ENCODE results near the gene OSTC.
"Not testable (repeated sequence)": the region's sequence is repeated elsewhere in the genome, so short reads cannot be mapped to it uniquely, and the experiment has no call there.

The OSTC gene

GRCh38 chr4:108694423-108694822, 44.0 kb downstream of the OSTC start:
- no peaks in the 10 kb centered on the region for H3K9me3 ChIP-seq (ENCODE audit: control insufficient read depth, insufficient read depth, low read depth, low read length)
- H3K36me3 ChIP-seq (ENCODE audit: control insufficient read depth, insufficient read depth, low read length): no peaks in the 10 kb centered on the region
- H3K27me3 ChIP-seq (ENCODE audit: control insufficient read depth, insufficient read depth, low read length): no peaks in the 10 kb centered on the region
- H3K4me3 ChIP-seq (ENCODE audit: low read depth, low read length): no peak overlapping the region
- peaks cover 9% of the 10 kb centered on the region; the same call in 1 of the 2 replicates for H3K4me1 ChIP-seq (ENCODE audit: control insufficient read depth, insufficient read depth, low read length)
- no peak overlapping the region for H3K9ac ChIP-seq (ENCODE audit: low read length)
- no peak overlapping the region for H3K27ac ChIP-seq (ENCODE audit: low read depth, low read length)

GRCh38 chr4:108695062-108695461, 44.7 kb downstream of the OSTC start:
- Histone ChIP-seq H3K4me1 (ENCODE audit: control insufficient read depth, insufficient read depth, low read length) (peaks cover 9% of the 10 kb centered on the region; the same call in 1 of the 2 replicates), H3K27ac (ENCODE audit: low read depth, low read length) (no peak overlapping the region), H3K36me3 (ENCODE audit: control insufficient read depth, insufficient read depth, low read length) (no peaks in the 10 kb centered on the region), H3K9ac (ENCODE audit: low read length) (no peak overlapping the region), H3K9me3 (ENCODE audit: control insufficient read depth, insufficient read depth, low read depth, low read length) (no peaks in the 10 kb centered on the region), H3K4me3 (ENCODE audit: low read depth, low read length) (no peak overlapping the region), H3K27me3 (ENCODE audit: control insufficient read depth, insufficient read depth, low read length) (no peaks in the 10 kb centered on the region)

- H3K36me3 ChIP-seq (ENCODE audit: control insufficient read depth, insufficient read depth, low read length): no peaks in the 10 kb centered on the region
- no peak overlapping the region for H3K9ac ChIP-seq (ENCODE audit: low read length)
- H3K27ac ChIP-seq (ENCODE audit: low read depth, low read length): no peak overlapping the region
- H3K4me1 ChIP-seq (ENCODE audit: control insufficient read depth, insufficient read depth, low read length): peaks cover 9% of the 10 kb centered on the region; the same call in 1 of the 2 replicates
- H3K9me3 ChIP-seq (ENCODE audit: control insufficient read depth, insufficient read depth, low read depth, low read length): no peaks in the 10 kb centered on the region
- no peak overlapping the region for H3K4me3 ChIP-seq (ENCODE audit: low read depth, low read length)
- H3K27me3 ChIP-seq (ENCODE audit: control insufficient read depth, insufficient read depth, low read length): no peaks in the 10 kb centered on the region
Measured at GRCh38 chr4:108696160-108696559, 45.8 kb downstream of the OSTC start.

GRCh38 chr4:108700081-108700757, 49.8 kb downstream of the OSTC start:
- Histone ChIP-seq H3K27ac (ENCODE audit: low read depth, low read length) (no peak overlapping the region), H3K9ac (ENCODE audit: low read length) (no peak overlapping the region), H3K4me3 (ENCODE audit: low read depth, low read length) (no peak overlapping the region), H3K4me1 (ENCODE audit: control insufficient read depth, insufficient read depth, low read length) (peaks cover 9% of the 10 kb centered on the region; the same call in 1 of the 2 replicates), H3K27me3 (ENCODE audit: control insufficient read depth, insufficient read depth, low read length) (no peaks in the 10 kb centered on the region), H3K9me3 (ENCODE audit: control insufficient read depth, insufficient read depth, low read depth, low read length) (no peaks in the 10 kb centered on the region), H3K36me3 (ENCODE audit: control insufficient read depth, insufficient read depth, low read length) (no peaks in the 10 kb centered on the region)

- Histone ChIP-seq H3K9me3 (ENCODE audit: control insufficient read depth, insufficient read depth, low read depth, low read length) (no peaks in the 10 kb centered on the region), H3K9ac (ENCODE audit: low read length) (no peak overlapping the region), H3K27me3 (ENCODE audit: control insufficient read depth, insufficient read depth, low read length) (no peaks in the 10 kb centered on the region), H3K4me1 (ENCODE audit: control insufficient read depth, insufficient read depth, low read length) (no peaks in the 10 kb centered on the region), H3K27ac (ENCODE audit: low read depth, low read length) (no peak overlapping the region), H3K36me3 (ENCODE audit: control insufficient read depth, insufficient read depth, low read length) (no peaks in the 10 kb centered on the region), H3K4me3 (ENCODE audit: low read depth, low read length) (no peak overlapping the region)
Measured at GRCh38 chr4:108702960-108703359, 52.6 kb downstream of the OSTC start.

- Histone ChIP-seq H3K9me3 (ENCODE audit: control insufficient read depth, insufficient read depth, low read depth, low read length) (no peaks in the 10 kb centered on the region), H3K27me3 (ENCODE audit: control insufficient read depth, insufficient read depth, low read length) (no peaks in the 10 kb centered on the region), H3K4me3 (ENCODE audit: low read depth, low read length) (no peak overlapping the region), H3K9ac (ENCODE audit: low read length) (no peak overlapping the region), H3K36me3 (ENCODE audit: control insufficient read depth, insufficient read depth, low read length) (no peaks in the 10 kb centered on the region), H3K27ac (ENCODE audit: low read depth, low read length) (no peak overlapping the region), H3K4me1 (ENCODE audit: control insufficient read depth, insufficient read depth, low read length) (no peaks in the 10 kb centered on the region)
Measured at GRCh38 chr4:108703370-108703769, 53.0 kb downstream of the OSTC start.

- Histone ChIP-seq H3K9ac (ENCODE audit: low read length) (no peak overlapping the region), H3K4me1 (ENCODE audit: control insufficient read depth, insufficient read depth, low read length) (no peaks in the 10 kb centered on the region), H3K27ac (ENCODE audit: low read depth, low read length) (no peak overlapping the region), H3K4me3 (ENCODE audit: low read depth, low read length) (no peak overlapping the region), H3K36me3 (ENCODE audit: control insufficient read depth, insufficient read depth, low read length) (no peaks in the 10 kb centered on the region), H3K27me3 (ENCODE audit: control insufficient read depth, insufficient read depth, low read length) (no peaks in the 10 kb centered on the region), H3K9me3 (ENCODE audit: control insufficient read depth, insufficient read depth, low read depth, low read length) (no peaks in the 10 kb centered on the region)
Measured at GRCh38 chr4:108703966-108704365, 53.6 kb downstream of the OSTC start.

GRCh38 chr4:108706289-108706688, 55.9 kb downstream of the OSTC start:
- Histone ChIP-seq H3K36me3 (ENCODE audit: control insufficient read depth, insufficient read depth, low read length) (no peaks in the 10 kb centered on the region), H3K9me3 (ENCODE audit: control insufficient read depth, insufficient read depth, low read depth, low read length) (no peaks in the 10 kb centered on the region), H3K4me1 (ENCODE audit: control insufficient read depth, insufficient read depth, low read length) (peaks cover 4% of the 10 kb centered on the region; the same call in 1 of the 2 replicates), H3K4me3 (ENCODE audit: low read depth, low read length) (no peak overlapping the region), H3K27me3 (ENCODE audit: control insufficient read depth, insufficient read depth, low read length) (no peaks in the 10 kb centered on the region), H3K27ac (ENCODE audit: low read depth, low read length) (no peak overlapping the region), H3K9ac (ENCODE audit: low read length) (no peak overlapping the region)

GRCh38 chr4:108709234-108709633, 58.8 kb downstream of the OSTC start:
- no peaks in the 10 kb centered on the region for H3K36me3 ChIP-seq (ENCODE audit: control insufficient read depth, insufficient read depth, low read length)
- H3K9ac ChIP-seq (ENCODE audit: low read length): no peak overlapping the region
- no peak overlapping the region for H3K4me3 ChIP-seq (ENCODE audit: low read depth, low read length)
- no peak overlapping the region for H3K27ac ChIP-seq (ENCODE audit: low read depth, low read length)
- no peaks in the 10 kb centered on the region for H3K9me3 ChIP-seq (ENCODE audit: control insufficient read depth, insufficient read depth, low read depth, low read length)
- peaks cover 4% of the 10 kb centered on the region; the same call in 1 of the 2 replicates for H3K4me1 ChIP-seq (ENCODE audit: control insufficient read depth, insufficient read depth, low read length)
- no peaks in the 10 kb centered on the region for H3K27me3 ChIP-seq (ENCODE audit: control insufficient read depth, insufficient read depth, low read length)

- H3K36me3 ChIP-seq (ENCODE audit: control insufficient read depth, insufficient read depth, low read length): no peaks in the 10 kb centered on the region
- H3K4me3 ChIP-seq (ENCODE audit: low read depth, low read length): no peak overlapping the region
- H3K9ac ChIP-seq (ENCODE audit: low read length): no peak overlapping the region
- no peaks in the 10 kb centered on the region for H3K27me3 ChIP-seq (ENCODE audit: control insufficient read depth, insufficient read depth, low read length)
- H3K9me3 ChIP-seq (ENCODE audit: control insufficient read depth, insufficient read depth, low read depth, low read length): no peaks in the 10 kb centered on the region
- H3K27ac ChIP-seq (ENCODE audit: low read depth, low read length): no peak overlapping the region
- peaks cover 5% of the 10 kb centered on the region for H3K4me1 ChIP-seq (ENCODE audit: control insufficient read depth, insufficient read depth, low read length)
Measured at GRCh38 chr4:108709722-108710121, 59.3 kb downstream of the OSTC start.

GRCh38 chr4:108710578-108710977, 60.2 kb downstream of the OSTC start:
- H3K36me3 ChIP-seq (ENCODE audit: control insufficient read depth, insufficient read depth, low read length): not testable (repeated sequence)

More at GRCh38 chr4:108710578-108710977, 60.2 kb downstream of the OSTC start:
- H3K4me3 ChIP-seq (ENCODE audit: low read depth, low read length); H3K9ac ChIP-seq (ENCODE audit: low read length); H3K9me3 ChIP-seq (ENCODE audit: control insufficient read depth, insufficient read depth, low read depth, low read length); H3K27me3 ChIP-seq (ENCODE audit: control insufficient read depth, insufficient read depth, low read length); H3K27ac ChIP-seq (ENCODE audit: low read depth, low read length): not testable (repeated sequence)
- peaks cover 14% of the 10 kb centered on the region for H3K4me1 ChIP-seq (ENCODE audit: control insufficient read depth, insufficient read depth, low read length)
